ENCODE data around the gene SQOR. TPM values are rescaled to one million over a fixed set of nuclear protein-coding genes. Genes with fewer than 3 reads are reported as not detected.

SQOR gene
- total RNA-seq, 2 experiments from 2014 or later, result 63.8 to 65.9 TPM

- ChIA-PET POLR2A (no interaction called here), CTCF (no interaction called here)
These were observed 16.0 kb upstream of the SQOR start for GRCh38 chr15:45618813-45619212.

- ChIA-PET POLR2A (no interaction called here), CTCF (interaction anchor here (1.0 to 1.8 kb wide), 2 partner anchors 15 to 30 kb away, joined by 3 to 4 read pairs; no protein-coding TSS in a partner anchor)
These were observed 6.7 kb upstream of the SQOR start for GRCh38 chr15:45628136-45628535.

- ChIA-PET CTCF (interaction anchor here (1.6 kb wide), 1 partner anchor 201 kb away, joined by 4 read pairs; no protein-coding TSS in a partner anchor), POLR2A (no interaction called here)
These were observed 3.7 kb upstream of the SQOR start for GRCh38 chr15:45630917-45631691.

GRCh38 chr15:45631776-45632175 lies 3.1 kb upstream of the SQOR start:
- ChIA-PET POLR2A (no interaction called here), CTCF (no interaction called here)

GRCh38 chr15:45635191-45635638 lies 386 bp downstream of the SQOR start:
- ChIA-PET CTCF (interaction anchor here (0.7 to 2.1 kb wide), 6 partner anchors 11 to 432 kb away, joined by 3 to 5 read pairs (median 3); partner anchors contain the start of gene BLOC1S6), POLR2A (interaction anchor here (1.3 to 3.4 kb wide), 2 partner anchors 11 to 15 kb away, joined by 5 to 11 read pairs; no protein-coding TSS in a partner anchor)

- ChIA-PET CTCF (interaction anchor here (0.7 to 2.0 kb wide), 3 partner anchors 15 to 179 kb away, joined by 3 to 5 read pairs (median 3); no protein-coding TSS in a partner anchor), POLR2A (interaction anchor here (1.3 to 3.4 kb wide), 2 partner anchors 10 to 14 kb away, joined by 5 to 11 read pairs; no protein-coding TSS in a partner anchor)
These were observed 999 bp downstream of the SQOR start for GRCh38 chr15:45635763-45636292.

GRCh38 chr15:45637141-45637540 lies 2.3 kb downstream of the SQOR start:
- ChIA-PET POLR2A (interaction anchor here (0.6 to 3.4 kb wide), 3 partner anchors 9 to 201 kb away, joined by 6 to 13 read pairs (median 11); partner anchors contain the start of gene BLOC1S6), CTCF (interaction anchor here (0.9 to 1.2 kb wide), 2 partner anchors 49 to 207 kb away, joined by 3 to 5 read pairs; no protein-coding TSS in a partner anchor)

GRCh38 chr15:45637552-45638033 lies 2.8 kb downstream of the SQOR start:
- CTCF ChIA-PET, result interaction anchor here (0.9 to 1.2 kb wide), 2 partner anchors 50 to 207 kb away, joined by 3 to 5 read pairs; no protein-coding TSS in a partner anchor
- POLR2A ChIA-PET, result interaction anchor here (0.6 to 3.4 kb wide), 3 partner anchors 8 to 201 kb away, joined by 6 to 13 read pairs (median 11); partner anchors contain the start of gene BLOC1S6

- CTCF ChIA-PET, result no interaction called here
- POLR2A ChIA-PET, result interaction anchor here (1.5 kb wide), 1 partner anchor 54 kb away, joined by 4 read pairs; the partner anchor contains the start of gene BLOC1S6
These were observed 5.8 kb downstream of the SQOR start for GRCh38 chr15:45640616-45641015.

- ChIA-PET CTCF (no interaction called here), POLR2A (interaction anchor here (1.5 kb wide), 1 partner anchor 54 kb away, joined by 4 read pairs; the partner anchor contains the start of gene BLOC1S6)
These were observed 6.5 kb downstream of the SQOR start for GRCh38 chr15:45641374-45641781.

- ChIA-PET POLR2A (no interaction called here), CTCF (no interaction called here)
These were observed 7.4 kb downstream of the SQOR start for GRCh38 chr15:45641999-45642932.

- ChIA-PET POLR2A (interaction anchor here (3.1 kb wide), 1 partner anchor 8 kb away, joined by 11 read pairs; no protein-coding TSS in a partner anchor), CTCF (interaction anchor here (1.2 kb wide), 1 partner anchor 61 kb away, joined by 3 read pairs; no protein-coding TSS in a partner anchor)
These were observed 9.6 kb downstream of the SQOR start for GRCh38 chr15:45644437-45644836.

- ChIA-PET POLR2A (interaction anchor here (3.1 kb wide), 1 partner anchor 9 kb away, joined by 11 read pairs; no protein-coding TSS in a partner anchor), CTCF (interaction anchor here (1.2 kb wide), 2 partner anchors 10 to 60 kb away, joined by 3 read pairs; partner anchors contain the start of gene SQOR)
These were observed 10.5 kb downstream of the SQOR start for GRCh38 chr15:45645026-45645980.

GRCh38 chr15:45646220-45646619 lies 11.4 kb downstream of the SQOR start:
- POLR2A ChIA-PET, result interaction anchor here (0.6 to 3.1 kb wide), 2 partner anchors 10 to 131 kb away, joined by 3 to 11 read pairs; no protein-coding TSS in a partner anchor
- CTCF ChIA-PET, result interaction anchor here (1.2 kb wide), 1 partner anchor 11 kb away, joined by 3 read pairs; the partner anchor contains the start of gene SQOR

GRCh38 chr15:45647828-45648227 lies 13.0 kb downstream of the SQOR start:
- POLR2A ChIA-PET, result no interaction called here
- CTCF ChIA-PET, result interaction anchor here (0.7 to 0.9 kb wide), 2 partner anchors 8 to 60 kb away, joined by 3 read pairs; no protein-coding TSS in a partner anchor

- POLR2A ChIA-PET, result no interaction called here
- CTCF ChIA-PET, result interaction anchor here (0.9 kb wide), 1 partner anchor 9 kb away, joined by 3 read pairs; no protein-coding TSS in a partner anchor
These were observed 13.8 kb downstream of the SQOR start for GRCh38 chr15:45648521-45649200.

Measured in activated CD8-positive, alpha-beta memory T cell treated with anti-CD3 and anti-CD28 coated beads for 36 hours (primary cell).